ENCODE data around the gene TTC34. TPM values are rescaled to one million over a fixed set of nuclear protein-coding genes. Genes with fewer than 3 reads are reported as not detected.

The TTC34 gene
- total and polyA plus RNA-seq, 10 of the 15 experiments (the other 5 are each of a cell fraction or from before 2014, with no cell fraction given), result 0.03 to 0.49 (median 0.05) TPM; not detected in 2

GRCh38 chr1:2825487-2826189 is 24.1 kb upstream of the TTC34 start:
- no peak overlapping the region for H3K4me3 ChIP-seq
- no peaks in the 10 kb centered on the region for H3K4me1 ChIP-seq (ENCODE audit: control insufficient read depth, insufficient read depth, low read length)
- DNase-seq (ENCODE audit: low read depth, low spot score) (no peak), ATAC-seq (no peak), FAIRE-seq (no peak)
- no peak overlapping the region for H3K9ac ChIP-seq (ENCODE audit: control insufficient read depth, insufficient read depth, low read length)
- H3K9me3 ChIP-seq (replicated peaks; ENCODE audit: control insufficient read depth, insufficient read depth, low read length), result no peaks in the 10 kb centered on the region; the same call in 1 of the 3 replicates
- ChIA-PET CTCF (no interaction called here), SMC1A (ENCODE audit: uncharacterized antibody, unreplicated experiment) (no interaction called here), POLR2A (no interaction called here), RAD21 (ENCODE audit: unreplicated experiment) (no interaction called here)
- in situ Hi-C loops (cut with MboI) (no loop called here), intact Hi-C loops (cut with micrococcal nuclease; ENCODE audit: unreplicated experiment) (no loop called here)
- H3K27ac ChIP-seq (ENCODE audit: control insufficient read depth, insufficient read depth), result no peak overlapping the region
- H3K36me3 ChIP-seq (ENCODE audit: control insufficient read depth in 2 of 2, insufficient read depth in 2 of 2, low read length in 1 of 2), result no peaks in the 10 kb centered on the region
- WGBS (ENCODE audit: insufficient coverage, insufficient replicate concordance, low lambda C conversion rate, missing lambda C conversion rate), result 36% methylated on average over 18 of the region's 18 CpGs
- no peaks in the 10 kb centered on the region for H3K27me3 ChIP-seq (replicated peaks in 1 of 2; ENCODE audit: control insufficient read depth in 2 of 2, insufficient read depth in 2 of 2, low read length in 1 of 2)
- H4K20me1 ChIP-seq (ENCODE audit: control insufficient read depth, insufficient read depth), result no peaks in the 10 kb centered on the region; the same call in 1 of the 2 replicates
- H2AFZ ChIP-seq (ENCODE audit: control insufficient read depth, low read depth, low read length), result no peak overlapping the region
- no peaks in the 10 kb centered on the region for H3K79me2 ChIP-seq (ENCODE audit: control insufficient read depth, insufficient read depth, low read length)
- H3K4me2 ChIP-seq (ENCODE audit: control insufficient read depth, insufficient read depth), result no peak overlapping the region
- no TSS peak for BruUV-seq (replicated peaks)
- no peak for TF ChIP-seq TBL1XR1 (IDR thresholded peaks at IDR 0.05; ENCODE audit: low read depth, low read length)
- TF ChIP-seq NFXL1 (IDR thresholded peaks at IDR 0.05; ENCODE audit: borderline replicate concordance), result no peak
- no peak for TF ChIP-seq ESRRA (IDR thresholded peaks at IDR 0.05; ENCODE audit: low read length)
- no peak for TF ChIP-seq NR2C2 (IDR thresholded peaks at IDR 0.05; ENCODE audit: borderline replicate concordance, control insufficient read depth, insufficient read length, low read depth)
- no peak for TF ChIP-seq NR2C1 (IDR thresholded peaks at IDR 0.05)
- TF ChIP-seq PAX5 (IDR thresholded peaks at IDR 0.05; ENCODE audit: borderline replicate concordance, low read depth, low read length), result no peak
- TF ChIP-seq SPI1 (IDR thresholded peaks at IDR 0.05; ENCODE audit: borderline replicate concordance, insufficient read depth, low read depth, low read length), result no peak

DNA sequence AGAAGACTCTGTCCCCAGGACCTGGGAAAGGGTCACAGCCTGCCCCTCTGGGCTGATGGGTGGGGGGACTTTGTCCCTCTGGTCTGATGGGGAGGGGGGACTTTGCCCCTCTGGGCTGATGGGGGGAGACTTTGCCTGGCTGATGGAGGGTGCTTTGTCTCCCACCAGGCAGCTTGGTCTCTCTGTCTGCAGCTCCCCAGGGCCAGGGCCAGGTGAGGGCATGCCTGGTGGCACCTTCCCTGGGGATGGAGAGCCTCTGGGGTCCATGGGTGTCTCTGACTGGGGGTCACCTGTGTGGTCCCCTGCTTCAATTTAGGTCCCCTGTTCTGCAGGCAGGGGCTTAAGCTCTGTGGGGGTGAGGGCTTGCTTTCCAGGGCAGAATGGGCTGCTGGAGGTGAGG is 23.5 kb upstream of the TTC34 start:
- H4K20me1 ChIP-seq (ENCODE audit: control insufficient read depth, insufficient read depth), result no peaks in the 10 kb centered on the region; the same call in 1 of the 2 replicates
- BruUV-seq (replicated peaks), result no TSS peak
- POLR2A ChIA-PET, result no interaction called here
- no peaks in the 10 kb centered on the region for H3K79me2 ChIP-seq (ENCODE audit: control insufficient read depth, insufficient read depth, low read length)
- ATAC-seq, result no peak
- no peaks in the 10 kb centered on the region; the same call in 1 of the 3 replicates for H3K9me3 ChIP-seq (replicated peaks; ENCODE audit: control insufficient read depth, insufficient read depth, low read length)
- no peak overlapping the region for H2AFZ ChIP-seq (ENCODE audit: control insufficient read depth, low read depth, low read length)
- intact Hi-C loops (cut with micrococcal nuclease; ENCODE audit: unreplicated experiment) (no loop called here), in situ Hi-C loops (cut with MboI) (loop anchor here (25.0 kb wide), 1 partner anchor 138 kb away; no protein-coding TSS in a partner anchor)
- H3K27ac ChIP-seq (ENCODE audit: control insufficient read depth, insufficient read depth), result no peak overlapping the region
- FAIRE-seq, result no peak
- CTCF ChIA-PET, result no interaction called here
- RAD21 ChIA-PET (ENCODE audit: unreplicated experiment), result no interaction called here
- H3K4me2 ChIP-seq (ENCODE audit: control insufficient read depth, insufficient read depth), result no peak overlapping the region
- H3K4me3 ChIP-seq, result no peak overlapping the region
- H3K27me3 ChIP-seq (replicated peaks in 1 of 2; ENCODE audit: control insufficient read depth in 2 of 2, insufficient read depth in 2 of 2, low read length in 1 of 2), result no peaks in the 10 kb centered on the region
- no peak for DNase-seq (ENCODE audit: low read depth, low spot score)
- SMC1A ChIA-PET (ENCODE audit: uncharacterized antibody, unreplicated experiment), result no interaction called here
- H3K4me1 ChIP-seq (ENCODE audit: control insufficient read depth, insufficient read depth, low read length), result no peaks in the 10 kb centered on the region
- H3K9ac ChIP-seq (ENCODE audit: control insufficient read depth, insufficient read depth, low read length), result no peak overlapping the region
- no peaks in the 10 kb centered on the region for H3K36me3 ChIP-seq (ENCODE audit: control insufficient read depth in 2 of 2, insufficient read depth in 2 of 2, low read length in 1 of 2)
- TF ChIP-seq SRF (IDR thresholded peaks at IDR 0.05; ENCODE audit: low read depth in 2 of 2, low read length in 2 of 2), result no peak
- no peak for TF ChIP-seq YBX1 (IDR thresholded peaks at IDR 0.05)
- TF ChIP-seq MEF2A (IDR thresholded peaks at IDR 0.05; ENCODE audit: insufficient read depth, low read depth, low read length), result no peak
- TF ChIP-seq POU2F2 (IDR thresholded peaks at IDR 0.05; ENCODE audit: borderline replicate concordance, low read depth, low read length), result no peak
- TF ChIP-seq RB1 (IDR thresholded peaks at IDR 0.05; ENCODE audit: borderline replicate concordance), result no peak
- no peak for TF ChIP-seq RUNX3 (IDR thresholded peaks at IDR 0.05; ENCODE audit: low read length)
- TF ChIP-seq, protein P1, sequence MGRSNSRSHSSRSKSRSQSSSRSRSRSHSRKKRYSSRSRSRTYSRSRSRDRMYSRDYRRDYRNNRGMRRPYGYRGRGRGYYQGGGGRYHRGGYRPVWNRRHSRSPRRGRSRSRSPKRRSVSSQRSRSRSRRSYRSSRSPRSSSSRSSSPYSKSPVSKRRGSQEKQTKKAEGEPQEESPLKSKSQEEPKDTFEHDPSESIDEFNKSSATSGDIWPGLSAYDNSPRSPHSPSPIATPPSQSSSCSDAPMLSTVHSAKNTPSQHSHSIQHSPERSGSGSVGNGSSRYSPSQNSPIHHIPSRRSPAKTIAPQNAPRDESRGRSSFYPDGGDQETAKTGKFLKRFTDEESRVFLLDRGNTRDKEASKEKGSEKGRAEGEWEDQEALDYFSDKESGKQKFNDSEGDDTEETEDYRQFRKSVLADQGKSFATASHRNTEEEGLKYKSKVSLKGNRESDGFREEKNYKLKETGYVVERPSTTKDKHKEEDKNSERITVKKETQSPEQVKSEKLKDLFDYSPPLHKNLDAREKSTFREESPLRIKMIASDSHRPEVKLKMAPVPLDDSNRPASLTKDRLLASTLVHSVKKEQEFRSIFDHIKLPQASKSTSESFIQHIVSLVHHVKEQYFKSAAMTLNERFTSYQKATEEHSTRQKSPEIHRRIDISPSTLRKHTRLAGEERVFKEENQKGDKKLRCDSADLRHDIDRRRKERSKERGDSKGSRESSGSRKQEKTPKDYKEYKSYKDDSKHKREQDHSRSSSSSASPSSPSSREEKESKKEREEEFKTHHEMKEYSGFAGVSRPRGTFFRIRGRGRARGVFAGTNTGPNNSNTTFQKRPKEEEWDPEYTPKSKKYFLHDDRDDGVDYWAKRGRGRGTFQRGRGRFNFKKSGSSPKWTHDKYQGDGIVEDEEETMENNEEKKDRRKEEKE (IDR thresholded peaks at IDR 0.05), result no peak
- TF ChIP-seq RBBP5 (conservative IDR thresholded peaks at IDR 0.05), result no peak
- TF ChIP-seq ZNF622 (IDR thresholded peaks at IDR 0.05), result no peak

Measured in GM12878 (cell line).